Measurements from ENCODE around the gene A2M. TPM values are rescaled to one million over a fixed set of nuclear protein-coding genes. Genes with fewer than 3 reads are reported as not detected.

The A2M gene
- total and polyA plus RNA-seq, 7 experiments from 2014 or later = 0.08 to 4.9 (median 1.5) TPM; not detected in 3

DNA sequence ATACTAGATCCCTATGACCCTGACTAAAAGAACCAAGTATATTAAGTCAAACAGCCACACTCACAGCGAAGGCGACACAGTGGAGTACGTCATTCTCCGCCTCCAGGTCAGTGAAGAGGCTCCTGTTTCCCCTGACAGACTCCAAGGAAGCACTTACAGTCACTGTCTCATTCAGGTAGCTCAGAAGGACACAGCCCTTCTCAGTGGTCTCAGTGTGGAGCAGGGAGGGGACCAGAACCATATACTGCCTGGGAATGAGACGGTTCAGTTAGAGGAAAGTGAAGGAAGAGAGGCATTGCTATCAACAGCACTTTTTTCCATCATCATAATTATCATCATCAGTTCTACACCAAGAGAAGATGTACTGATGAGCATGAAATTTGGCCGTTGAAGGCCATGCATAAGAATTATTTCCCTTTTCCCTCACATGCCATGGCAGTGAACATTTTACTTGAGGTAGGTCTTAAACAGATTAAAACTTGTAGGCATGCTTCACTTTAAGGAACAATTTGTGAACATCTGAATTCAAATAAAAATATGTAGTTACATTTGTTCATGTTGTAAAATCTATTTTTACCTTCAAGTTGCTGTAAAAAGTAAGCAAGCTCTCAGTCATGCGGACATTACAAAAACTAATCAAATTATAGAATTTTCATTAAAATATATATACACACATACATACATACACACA is 2.3 kb downstream of the A2M start:
- H3K9me3 ChIP-seq (ENCODE audit: control insufficient read depth in 2 of 3, low read length in 3 of 3) = no peaks in the 10 kb centered on the region
- no peaks in the 10 kb centered on the region for H3K4me1 ChIP-seq (ENCODE audit: control insufficient read depth in 2 of 2, insufficient read depth in 2 of 2, low read length in 2 of 2)
- POLR2A ChIA-PET = no interaction called here
- CTCF ChIA-PET = no interaction called here
- intact Hi-C loops (cut with micrococcal nuclease) = no loop called here
- Mint-ChIP-seq H3K27ac (no peak overlapping the region), H3K36me3 (peaks cover 0 to 5% (median 0%) of the 10 kb centered on the region in 5 donors), H3K4me3 (no peak overlapping the region), H3K27me3 (peaks cover 0 to 4% (median 0%) of the 10 kb centered on the region in 5 donors), H3K4me1 (peaks cover 9 to 22% (median 14%) of the 10 kb centered on the region in 7 donors), H3K9me3 (no peaks in the 10 kb centered on the region)
- no peak for DNase-seq
- no peaks in the 10 kb centered on the region for H3K27me3 ChIP-seq (ENCODE audit: control insufficient read depth in 2 of 2, insufficient read depth in 2 of 2, low read length in 2 of 2)
- H3K4me3 ChIP-seq (ENCODE audit: low read length) = no peak overlapping the region
- no peak for ATAC-seq
- no peak overlapping the region for H3K27ac ChIP-seq (ENCODE audit: low read depth, low read length)
- H3K36me3 ChIP-seq (ENCODE audit: control insufficient read depth in 2 of 3, insufficient read depth in 3 of 3, low read length in 3 of 3) = peaks cover 0 to 10% (median 0%) of the 10 kb centered on the region in 3 experiments

DNA sequence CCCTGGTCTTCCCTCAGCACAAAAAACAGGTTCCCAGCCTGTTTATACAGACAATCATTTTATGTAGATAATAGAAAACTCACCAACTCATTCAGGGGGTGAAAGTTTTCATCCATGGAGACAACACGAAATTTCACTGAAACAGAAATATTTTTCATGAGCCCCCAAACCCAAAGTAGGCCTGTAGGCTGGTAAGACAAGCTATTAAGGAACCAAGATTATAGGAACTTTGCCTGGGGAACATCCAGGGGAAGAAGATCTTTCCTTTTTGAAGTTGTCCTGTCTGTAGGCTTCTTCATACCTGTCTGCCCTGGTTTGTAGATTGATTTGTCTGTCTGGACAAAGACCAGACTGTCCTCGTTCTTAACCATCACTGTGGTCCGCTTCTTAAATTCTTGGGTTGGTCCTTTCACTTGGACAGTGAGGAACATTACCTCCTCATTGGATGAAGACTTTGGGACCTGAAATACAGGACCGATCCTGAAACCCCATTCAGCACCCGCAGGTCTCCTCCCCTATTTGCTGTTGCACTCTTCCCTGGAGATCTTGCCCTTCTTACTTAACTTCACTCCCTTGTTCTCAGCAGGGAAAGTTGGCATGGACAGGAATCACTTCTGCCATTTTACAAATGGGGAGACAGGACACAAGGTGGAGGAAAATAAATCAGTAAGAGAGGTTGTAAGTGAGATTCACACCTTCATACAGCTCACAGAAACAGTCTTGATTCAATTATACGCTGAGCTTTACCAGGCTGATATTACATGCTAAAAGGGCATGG is 3.5 kb downstream of the A2M start:
- CTCF ChIA-PET = no interaction called here
- Mint-ChIP-seq H3K36me3 (peaks cover 0 to 6% (median 5%) of the 10 kb centered on the region in 5 donors), H3K27me3 (peaks cover 0 to 2% (median 0%) of the 10 kb centered on the region in 5 donors), H3K27ac (no peak overlapping the region), H3K9me3 (no peaks in the 10 kb centered on the region), H3K4me1 (peaks cover 9 to 22% (median 14%) of the 10 kb centered on the region in 7 donors), H3K4me3 (no peak overlapping the region)
- Histone ChIP-seq H3K9me3 (ENCODE audit: control insufficient read depth in 2 of 3, low read length in 3 of 3) (no peaks in the 10 kb centered on the region), H3K4me1 (ENCODE audit: control insufficient read depth in 2 of 2, insufficient read depth in 2 of 2, low read length in 2 of 2) (no peaks in the 10 kb centered on the region), H3K36me3 (ENCODE audit: control insufficient read depth in 2 of 3, insufficient read depth in 3 of 3, low read length in 3 of 3) (peaks cover 0 to 10% (median 0%) of the 10 kb centered on the region in 3 experiments), H3K27me3 (ENCODE audit: control insufficient read depth in 2 of 2, insufficient read depth in 2 of 2, low read length in 2 of 2) (no peaks in the 10 kb centered on the region), H3K27ac (ENCODE audit: low read depth, low read length) (no peak overlapping the region), H3K4me3 (ENCODE audit: low read length) (no peak overlapping the region)
- DNase-seq (no peak), ATAC-seq (no peak)
- intact Hi-C loops (cut with micrococcal nuclease) = no loop called here
- POLR2A ChIA-PET = no interaction called here

DNA sequence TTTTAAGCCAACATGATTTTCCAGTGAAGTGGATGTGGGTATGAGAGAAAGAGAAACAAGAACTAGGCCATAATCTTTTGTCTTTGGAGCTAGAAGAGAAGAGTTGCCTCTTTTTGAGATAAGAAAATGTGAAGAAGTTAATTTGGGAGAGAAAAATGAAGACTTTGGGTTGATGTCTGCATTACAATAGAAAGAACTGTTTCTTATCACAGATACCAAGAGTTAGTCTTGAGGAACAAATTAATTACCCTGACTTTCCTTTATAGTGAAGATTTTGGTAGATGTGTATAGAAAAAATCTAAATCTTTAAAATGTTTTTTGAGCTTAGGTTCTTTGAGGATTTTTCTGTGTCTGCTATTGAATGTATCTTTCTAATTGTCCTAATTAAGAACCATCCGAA is 4.2 kb downstream of the A2M start:
- H3K9me3 ChIP-seq (ENCODE audit: control insufficient read depth in 2 of 3, low read length in 3 of 3) = no peaks in the 10 kb centered on the region
- CTCF ChIA-PET = no interaction called here

DNA sequence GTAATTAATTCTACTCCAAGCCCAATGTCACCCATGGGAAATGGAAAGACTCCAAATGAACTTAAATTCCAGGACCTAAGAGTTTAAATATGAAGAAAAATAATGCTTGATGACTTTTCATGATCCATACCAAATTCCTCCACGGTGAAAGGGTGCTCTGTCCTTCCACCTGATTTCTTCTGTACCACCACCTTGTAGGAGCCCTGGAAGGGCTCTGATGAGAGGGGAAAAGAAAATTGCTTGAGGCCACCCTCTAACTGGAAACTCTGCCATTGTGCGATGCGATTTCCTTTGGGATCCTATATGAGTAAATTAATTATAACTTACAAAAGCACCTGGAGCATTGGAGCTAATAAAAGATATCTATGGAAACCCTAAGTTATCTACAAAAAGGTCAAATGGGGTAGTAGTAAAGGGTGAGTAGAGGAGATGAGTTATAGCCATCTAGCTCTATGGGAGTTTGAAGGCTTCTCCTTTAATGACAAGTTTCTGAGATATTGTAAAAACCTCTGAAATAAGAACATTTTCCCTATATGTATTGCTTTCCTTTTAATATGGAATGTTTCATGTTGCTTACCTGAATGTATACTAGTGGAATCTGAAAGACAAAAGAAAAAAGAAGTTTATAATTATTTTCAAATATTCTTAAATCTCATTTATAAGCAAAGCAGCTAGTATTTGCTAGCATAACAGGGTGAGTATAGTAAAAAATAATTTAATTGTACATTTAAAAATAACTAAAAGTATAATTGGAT is 5.8 kb downstream of the A2M start:
- Mint-ChIP-seq H3K9me3 (no peaks in the 10 kb centered on the region), H3K4me1 (peaks cover 0 to 4% (median 0%) of the 10 kb centered on the region in 7 donors), H3K27me3 (no peaks in the 10 kb centered on the region), H3K4me3 (no peak overlapping the region), H3K27ac (no peak overlapping the region), H3K36me3 (peaks cover 0 to 7% (median 5%) of the 10 kb centered on the region in 5 donors)
- H3K27ac ChIP-seq (ENCODE audit: low read depth, low read length) = no peak overlapping the region
- no peak overlapping the region for H3K4me3 ChIP-seq (ENCODE audit: low read length)
- peaks cover 0 to 10% (median 0%) of the 10 kb centered on the region in 3 experiments for H3K36me3 ChIP-seq (ENCODE audit: control insufficient read depth in 2 of 3, insufficient read depth in 3 of 3, low read length in 3 of 3)
- ChIA-PET CTCF (interaction anchor here (0.6 kb wide), 1 partner anchor 9 kb away, joined by 3 read pairs; no protein-coding TSS in a partner anchor), POLR2A (no interaction called here)
- intact Hi-C loops (cut with micrococcal nuclease) = no loop called here
- ATAC-seq (no peak), DNase-seq (no peak)
- no peaks in the 10 kb centered on the region for H3K9me3 ChIP-seq (ENCODE audit: control insufficient read depth in 2 of 3, low read length in 3 of 3)
- no peaks in the 10 kb centered on the region for H3K4me1 ChIP-seq (ENCODE audit: control insufficient read depth in 2 of 2, insufficient read depth in 2 of 2, low read length in 2 of 2)
- H3K27me3 ChIP-seq (ENCODE audit: control insufficient read depth in 2 of 2, insufficient read depth in 2 of 2, low read length in 2 of 2) = no peaks in the 10 kb centered on the region

More for the DNA sequence above, 4.2 kb downstream of the A2M start:
- intact Hi-C loops (cut with micrococcal nuclease) = no loop called here
- no peak for DNase-seq
- Mint-ChIP-seq H3K4me3 (no peak overlapping the region), H3K9me3 (no peaks in the 10 kb centered on the region), H3K27ac (peak overlapping the region in 1 of 9 donors; percentile 2), H3K36me3 (peaks cover 0 to 7% (median 5%) of the 10 kb centered on the region in 5 donors), H3K27me3 (no peaks in the 10 kb centered on the region), H3K4me1 (peaks cover 8 to 20% (median 11%) of the 10 kb centered on the region in 7 donors)
- Histone ChIP-seq H3K27ac (ENCODE audit: low read depth, low read length) (no peak overlapping the region), H3K36me3 (ENCODE audit: control insufficient read depth in 2 of 3, insufficient read depth in 3 of 3, low read length in 3 of 3) (peaks cover 0 to 10% (median 0%) of the 10 kb centered on the region in 3 experiments), H3K4me3 (ENCODE audit: low read length) (no peak overlapping the region), H3K4me1 (ENCODE audit: control insufficient read depth in 2 of 2, insufficient read depth in 2 of 2, low read length in 2 of 2) (no peaks in the 10 kb centered on the region), H3K27me3 (ENCODE audit: control insufficient read depth in 2 of 2, insufficient read depth in 2 of 2, low read length in 2 of 2) (no peaks in the 10 kb centered on the region)
- POLR2A ChIA-PET = no interaction called here
- ATAC-seq = no peak

DNA sequence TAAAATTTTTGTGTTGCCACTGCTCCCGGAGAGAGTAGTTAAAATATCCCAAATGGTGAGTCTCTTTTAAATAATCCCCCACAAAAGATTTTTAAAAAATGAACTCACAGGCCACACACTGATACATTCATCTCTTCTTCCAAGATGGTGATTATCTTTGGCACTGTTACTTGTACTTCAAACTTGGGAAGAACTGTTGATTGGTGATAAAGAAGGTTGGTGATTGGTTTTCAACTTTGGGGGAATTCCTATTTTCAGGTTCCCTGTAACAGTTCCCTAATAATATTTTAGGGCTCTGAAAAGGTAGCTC is 6.6 kb downstream of the A2M start:
- Histone ChIP-seq H3K27me3 (ENCODE audit: control insufficient read depth in 2 of 2, insufficient read depth in 2 of 2, low read length in 2 of 2) (no peaks in the 10 kb centered on the region), H3K4me3 (ENCODE audit: low read length) (no peak overlapping the region), H3K4me1 (ENCODE audit: control insufficient read depth in 2 of 2, insufficient read depth in 2 of 2, low read length in 2 of 2) (no peaks in the 10 kb centered on the region), H3K27ac (ENCODE audit: low read depth, low read length) (no peak overlapping the region), H3K36me3 (ENCODE audit: control insufficient read depth in 2 of 3, insufficient read depth in 3 of 3, low read length in 3 of 3) (peaks cover 0 to 10% (median 0%) of the 10 kb centered on the region in 3 experiments), H3K9me3 (ENCODE audit: control insufficient read depth in 2 of 3, low read length in 3 of 3) (no peaks in the 10 kb centered on the region)
- Mint-ChIP-seq H3K4me1 (peaks cover 0 to 4% (median 0%) of the 10 kb centered on the region in 7 donors), H3K36me3 (peaks cover 0 to 7% (median 5%) of the 10 kb centered on the region in 5 donors), H3K27ac (no peak overlapping the region), H3K27me3 (no peaks in the 10 kb centered on the region), H3K4me3 (no peak overlapping the region), H3K9me3 (no peaks in the 10 kb centered on the region)
- DNase-seq = no peak
- no peak for ATAC-seq
- ChIA-PET POLR2A (no interaction called here), CTCF (no interaction called here)
- intact Hi-C loops (cut with micrococcal nuclease) = no loop called here

DNA sequence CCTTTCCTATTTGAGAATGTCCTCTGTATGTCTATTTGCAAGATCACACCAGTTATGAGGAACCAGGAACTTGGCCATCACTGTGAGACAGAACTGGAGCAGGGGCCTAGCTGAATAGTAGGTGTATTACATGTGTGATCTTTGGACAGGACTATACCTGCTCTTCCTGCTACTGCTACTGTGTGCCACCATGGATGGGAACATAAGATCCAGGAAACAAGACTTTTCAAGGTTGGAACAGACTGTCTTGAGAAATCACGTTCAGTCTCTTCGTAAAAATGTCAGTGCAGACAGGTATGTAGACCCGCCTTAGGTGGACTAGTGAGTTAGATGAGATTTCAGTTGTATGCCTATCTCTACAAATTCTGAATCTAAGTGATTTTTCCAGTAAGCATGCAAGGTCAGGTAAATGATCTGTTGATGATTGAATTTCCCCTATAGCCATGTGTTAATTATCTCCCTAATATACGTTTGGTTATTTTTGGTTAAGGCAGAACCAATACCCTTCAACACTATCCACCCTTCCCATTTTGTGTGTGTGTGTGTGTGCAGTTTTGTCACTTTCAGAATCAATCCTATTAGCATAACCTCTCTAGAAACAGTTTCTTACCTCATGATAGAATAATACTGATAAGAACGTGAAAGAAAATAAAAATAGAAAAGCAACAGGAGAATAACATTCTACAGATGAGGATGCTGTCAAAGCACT is 7.1 kb downstream of the A2M start:
- ATAC-seq (no peak), DNase-seq (no peak)
- peaks cover 0 to 7% (median 5%) of the 10 kb centered on the region in 5 donors for H3K36me3 Mint-ChIP-seq
- no peaks in the 10 kb centered on the region for H3K27me3 Mint-ChIP-seq
- Histone ChIP-seq H3K9me3 (ENCODE audit: control insufficient read depth in 2 of 3, low read length in 3 of 3) (no peaks in the 10 kb centered on the region), H3K27ac (ENCODE audit: low read depth, low read length) (no peak overlapping the region), H3K27me3 (ENCODE audit: control insufficient read depth in 2 of 2, insufficient read depth in 2 of 2, low read length in 2 of 2) (no peaks in the 10 kb centered on the region), H3K4me3 (ENCODE audit: low read length) (no peak overlapping the region), H3K4me1 (ENCODE audit: control insufficient read depth in 2 of 2, insufficient read depth in 2 of 2, low read length in 2 of 2) (no peaks in the 10 kb centered on the region), H3K36me3 (ENCODE audit: control insufficient read depth in 2 of 3, insufficient read depth in 3 of 3, low read length in 3 of 3) (peaks cover 0 to 10% (median 0%) of the 10 kb centered on the region in 3 experiments)
- CTCF ChIA-PET = no interaction called here
- peaks cover 0 to 4% (median 0%) of the 10 kb centered on the region in 7 donors for H3K4me1 Mint-ChIP-seq
- H3K9me3 Mint-ChIP-seq = no peaks in the 10 kb centered on the region
- POLR2A ChIA-PET = no interaction called here
- intact Hi-C loops (cut with micrococcal nuclease) = no loop called here
- no peak overlapping the region for H3K27ac Mint-ChIP-seq
- H3K4me3 Mint-ChIP-seq = no peak overlapping the region
